ENCODE measurements around the gene FUT8. TPM values are rescaled to one million over a fixed set of nuclear protein-coding genes. Genes with fewer than 3 reads are reported as not detected.
"Not testable (repeated sequence)": the region's sequence is repeated elsewhere in the genome, so short reads cannot be mapped to it uniquely, and the experiment has no call there.

FUT8 gene
- total RNA-seq, 1 experiment from 2014 or later, result 33.0 TPM

GRCh38 chr14:65631040-65631439 lies 218.5 kb downstream of the FUT8 start:
- peak; percentile 59 for DNase-seq
- Histone ChIP-seq H2AFZ (ENCODE audit: low read length) (peak overlapping the region; percentile 14; the same call in 1 of the 2 replicates), H3K4me2 (ENCODE audit: low read depth, low read length, poor library complexity, severe bottlenecking) (peak overlapping the region; percentile 36), H3K9me2 (replicated peaks; ENCODE audit: insufficient read depth, low read length) (no peaks in the 10 kb centered on the region), H3K79me2 (ENCODE audit: low read length) (no peaks in the 10 kb centered on the region), H3K9me3 (ENCODE audit: low read length) (no peaks in the 10 kb centered on the region), H3K4me1 (ENCODE audit: low read length) (peaks cover 15% of the 10 kb centered on the region), H4K20me1 (ENCODE audit: insufficient read depth, low read depth, low read length) (no peaks in the 10 kb centered on the region), H3K4me3 (ENCODE audit: low read length) (no peak overlapping the region; the same call in 1 of the 2 replicates), H3K9ac (ENCODE audit: low read length) (no peak overlapping the region), H3K27me3 (ENCODE audit: low read length) (no peaks in the 10 kb centered on the region), H3K36me3 (ENCODE audit: insufficient read depth, low read length) (peaks cover 8% of the 10 kb centered on the region; the same call in 1 of the 2 replicates), H3K27ac (ENCODE audit: low read length) (peak overlapping the region; percentile 56)

DNA sequence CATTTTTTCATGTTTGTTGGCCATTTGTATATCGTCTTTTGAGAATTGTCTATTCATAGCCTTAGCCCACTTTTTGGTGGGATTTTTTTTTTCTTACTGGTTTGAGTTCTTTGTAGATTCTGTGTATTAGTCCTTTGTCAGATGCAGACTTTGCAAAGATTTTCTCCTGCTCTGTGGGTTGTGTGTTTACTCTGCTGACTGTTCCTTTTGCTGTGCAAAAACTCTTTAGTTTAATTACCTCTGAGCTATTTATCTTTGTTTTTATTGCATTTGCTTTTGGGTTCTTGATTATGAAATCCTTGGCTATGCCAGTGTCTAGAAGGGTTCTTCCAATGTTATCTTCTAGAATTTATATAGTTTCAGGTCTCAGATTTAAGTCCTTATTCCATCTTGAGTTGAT lies 220.0 kb downstream of the FUT8 start:
- DNase-seq, result no peak
- no peak overlapping the region for H3K9ac ChIP-seq (ENCODE audit: low read length)
- peaks cover 8% of the 10 kb centered on the region; the same call in 1 of the 2 replicates for H3K36me3 ChIP-seq (ENCODE audit: insufficient read depth, low read length)
- H3K4me2 ChIP-seq (ENCODE audit: low read depth, low read length, poor library complexity, severe bottlenecking), result no peak overlapping the region
- no peaks in the 10 kb centered on the region for H3K9me2 ChIP-seq (replicated peaks; ENCODE audit: insufficient read depth, low read length)
- peaks cover 10% of the 10 kb centered on the region; the same call in 1 of the 2 replicates for H3K79me2 ChIP-seq (ENCODE audit: low read length)
- H2AFZ ChIP-seq (ENCODE audit: low read length), result no peak overlapping the region
- H3K27me3 ChIP-seq (ENCODE audit: low read length), result no peaks in the 10 kb centered on the region
- H3K9me3 ChIP-seq (ENCODE audit: low read length), result no peaks in the 10 kb centered on the region
- H3K4me3 ChIP-seq (ENCODE audit: low read length), result no peak overlapping the region
- H3K27ac ChIP-seq (ENCODE audit: low read length), result no peak overlapping the region
- H4K20me1 ChIP-seq (ENCODE audit: insufficient read depth, low read depth, low read length), result no peaks in the 10 kb centered on the region
- peaks cover 15% of the 10 kb centered on the region for H3K4me1 ChIP-seq (ENCODE audit: low read length)

DNA sequence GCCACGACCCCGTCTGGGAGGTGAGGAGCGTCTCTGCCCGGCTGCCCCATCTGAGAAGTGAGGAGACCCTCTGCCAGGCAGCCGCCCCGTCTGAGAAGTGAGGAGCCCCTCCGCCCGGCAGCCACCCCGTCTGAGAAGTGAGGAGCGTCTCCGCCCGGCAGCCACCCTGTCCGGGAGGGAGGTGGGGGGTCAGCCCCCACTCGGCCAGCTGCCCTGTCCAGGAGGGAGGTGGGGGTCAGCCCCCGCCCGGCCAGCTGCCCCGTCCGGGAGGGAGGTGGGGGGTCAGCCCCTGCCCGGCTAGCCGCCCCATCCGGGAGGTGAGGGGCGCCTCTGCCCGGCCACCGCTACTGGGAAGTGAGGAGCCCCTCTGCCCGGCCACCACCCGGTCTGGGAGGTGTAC lies 221.1 kb downstream of the FUT8 start:
- H2AFZ ChIP-seq (ENCODE audit: low read length); H3K27me3 ChIP-seq (ENCODE audit: low read length); H3K4me2 ChIP-seq (ENCODE audit: low read depth, low read length, poor library complexity, severe bottlenecking); H3K4me3 ChIP-seq (ENCODE audit: low read length); H3K9me2 ChIP-seq (replicated peaks; ENCODE audit: insufficient read depth, low read length); H3K9ac ChIP-seq (ENCODE audit: low read length); H4K20me1 ChIP-seq (ENCODE audit: insufficient read depth, low read depth, low read length); H3K36me3 ChIP-seq (ENCODE audit: insufficient read depth, low read length); H3K27ac ChIP-seq (ENCODE audit: low read length); H3K9me3 ChIP-seq (ENCODE audit: low read length); DNase-seq: not testable (repeated sequence)
- peaks cover 10% of the 10 kb centered on the region; the same call in 1 of the 2 replicates for H3K79me2 ChIP-seq (ENCODE audit: low read length)
- H3K4me1 ChIP-seq (ENCODE audit: low read length), result peaks cover 15% of the 10 kb centered on the region

DNA sequence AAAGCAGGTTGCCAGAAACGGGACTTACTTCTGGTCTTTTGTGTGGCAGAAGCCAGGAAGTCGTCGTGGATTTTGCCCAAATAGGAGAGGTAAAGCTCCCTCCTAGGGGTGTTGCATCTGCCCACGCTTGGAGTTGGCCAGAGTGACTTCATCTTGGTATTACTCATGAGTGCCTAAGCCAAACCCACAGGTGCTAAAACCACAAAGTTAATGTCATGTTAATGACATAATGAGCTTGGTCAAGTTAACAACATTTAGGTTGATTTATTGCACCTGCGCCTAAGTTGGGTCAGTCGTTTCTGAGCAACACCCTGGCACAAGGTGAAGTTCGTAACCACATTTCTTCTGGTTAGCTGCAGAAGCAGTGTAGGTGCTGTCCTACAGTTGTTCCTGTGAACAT lies 225.2 kb downstream of the FUT8 start:
- Histone ChIP-seq H3K79me2 (ENCODE audit: low read length) (peaks cover 10% of the 10 kb centered on the region; the same call in 1 of the 2 replicates), H2AFZ (ENCODE audit: low read length) (no peak overlapping the region), H3K27me3 (ENCODE audit: low read length) (no peaks in the 10 kb centered on the region), H3K36me3 (ENCODE audit: insufficient read depth, low read length) (no peaks in the 10 kb centered on the region), H3K4me2 (ENCODE audit: low read depth, low read length, poor library complexity, severe bottlenecking) (no peak overlapping the region), H3K9me2 (replicated peaks; ENCODE audit: insufficient read depth, low read length) (no peaks in the 10 kb centered on the region), H3K9me3 (ENCODE audit: low read length) (no peaks in the 10 kb centered on the region), H4K20me1 (ENCODE audit: insufficient read depth, low read depth, low read length) (no peaks in the 10 kb centered on the region), H3K4me1 (ENCODE audit: low read length) (no peaks in the 10 kb centered on the region), H3K9ac (ENCODE audit: low read length) (no peak overlapping the region), H3K4me3 (ENCODE audit: low read length) (no peak overlapping the region), H3K27ac (ENCODE audit: low read length) (no peak overlapping the region)
- no peak for DNase-seq

GRCh38 chr14:65639216-65639615 lies 226.7 kb downstream of the FUT8 start:
- no peak overlapping the region for H3K9ac ChIP-seq (ENCODE audit: low read length)
- DNase-seq, result no peak
- no peak overlapping the region for H3K27ac ChIP-seq (ENCODE audit: low read length)
- no peaks in the 10 kb centered on the region for H3K9me2 ChIP-seq (replicated peaks; ENCODE audit: insufficient read depth, low read length)
- H3K36me3 ChIP-seq (ENCODE audit: insufficient read depth, low read length), result no peaks in the 10 kb centered on the region
- H3K9me3 ChIP-seq (ENCODE audit: low read length), result no peaks in the 10 kb centered on the region
- no peaks in the 10 kb centered on the region for H3K4me1 ChIP-seq (ENCODE audit: low read length)
- H3K4me2 ChIP-seq (ENCODE audit: low read depth, low read length, poor library complexity, severe bottlenecking), result no peak overlapping the region
- H4K20me1 ChIP-seq (ENCODE audit: insufficient read depth, low read depth, low read length), result no peaks in the 10 kb centered on the region
- no peak overlapping the region for H2AFZ ChIP-seq (ENCODE audit: low read length)
- H3K79me2 ChIP-seq (ENCODE audit: low read length), result peaks cover 10% of the 10 kb centered on the region; the same call in 1 of the 2 replicates
- H3K4me3 ChIP-seq (ENCODE audit: low read length), result no peak overlapping the region
- no peaks in the 10 kb centered on the region for H3K27me3 ChIP-seq (ENCODE audit: low read length)

DNA sequence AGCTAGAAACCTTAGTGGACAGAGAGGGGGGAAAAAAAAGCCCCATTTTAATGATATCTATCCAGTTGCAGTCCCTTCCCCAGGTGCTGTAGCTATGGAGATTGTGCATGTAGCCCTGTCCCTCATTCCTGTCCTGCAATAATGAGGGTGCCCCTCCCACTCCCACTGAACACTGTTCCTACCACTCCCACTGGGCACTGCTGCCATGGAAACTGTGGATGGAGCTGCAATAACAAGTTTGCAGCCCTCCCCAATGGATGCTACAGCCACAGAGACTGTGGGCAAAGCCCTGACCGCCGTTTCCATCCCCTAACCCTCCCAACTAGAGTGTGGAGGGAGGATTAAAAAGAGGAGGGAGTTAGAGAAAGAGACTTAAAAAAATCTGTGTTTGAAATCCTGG lies 238.3 kb downstream of the FUT8 start:
- no peaks in the 10 kb centered on the region for H3K9me3 ChIP-seq (ENCODE audit: low read length)
- no peak overlapping the region for H3K27ac ChIP-seq (ENCODE audit: low read length)
- H3K4me3 ChIP-seq (ENCODE audit: low read length), result no peak overlapping the region
- H3K27me3 ChIP-seq (ENCODE audit: low read length), result no peaks in the 10 kb centered on the region
- H4K20me1 ChIP-seq (ENCODE audit: insufficient read depth, low read depth, low read length), result no peaks in the 10 kb centered on the region
- H2AFZ ChIP-seq (ENCODE audit: low read length), result no peak overlapping the region
- no peaks in the 10 kb centered on the region for H3K4me1 ChIP-seq (ENCODE audit: low read length)
- no peaks in the 10 kb centered on the region for H3K36me3 ChIP-seq (ENCODE audit: insufficient read depth, low read length)
- DNase-seq, result no peak
- no peaks in the 10 kb centered on the region for H3K9me2 ChIP-seq (replicated peaks; ENCODE audit: insufficient read depth, low read length)
- no peak overlapping the region for H3K4me2 ChIP-seq (ENCODE audit: low read depth, low read length, poor library complexity, severe bottlenecking)
- H3K9ac ChIP-seq (ENCODE audit: low read length), result no peak overlapping the region
- no peaks in the 10 kb centered on the region for H3K79me2 ChIP-seq (ENCODE audit: low read length)

GRCh38 chr14:65656554-65656953 lies 244.0 kb downstream of the FUT8 start:
- Histone ChIP-seq H3K4me1 (ENCODE audit: low read length) (no peaks in the 10 kb centered on the region), H3K36me3 (ENCODE audit: insufficient read depth, low read length) (no peaks in the 10 kb centered on the region), H3K27me3 (ENCODE audit: low read length) (no peaks in the 10 kb centered on the region), H2AFZ (ENCODE audit: low read length) (no peak overlapping the region), H3K27ac (ENCODE audit: low read length) (no peak overlapping the region), H3K9ac (ENCODE audit: low read length) (no peak overlapping the region), H3K4me3 (ENCODE audit: low read length) (no peak overlapping the region), H3K79me2 (ENCODE audit: low read length) (no peaks in the 10 kb centered on the region), H3K4me2 (ENCODE audit: low read depth, low read length, poor library complexity, severe bottlenecking) (no peak overlapping the region), H4K20me1 (ENCODE audit: insufficient read depth, low read depth, low read length) (no peaks in the 10 kb centered on the region), H3K9me3 (ENCODE audit: low read length) (no peaks in the 10 kb centered on the region), H3K9me2 (replicated peaks; ENCODE audit: insufficient read depth, low read length) (no peaks in the 10 kb centered on the region)
- DNase-seq, result no peak

- H3K79me2 ChIP-seq (ENCODE audit: low read length), result no peaks in the 10 kb centered on the region
- H3K9ac ChIP-seq (ENCODE audit: low read length), result no peak overlapping the region
- H4K20me1 ChIP-seq (ENCODE audit: insufficient read depth, low read depth, low read length), result no peaks in the 10 kb centered on the region
- H3K27me3 ChIP-seq (ENCODE audit: low read length), result no peaks in the 10 kb centered on the region
- H3K4me2 ChIP-seq (ENCODE audit: low read depth, low read length, poor library complexity, severe bottlenecking), result no peak overlapping the region
- H3K9me3 ChIP-seq (ENCODE audit: low read length), result no peaks in the 10 kb centered on the region
- no peaks in the 10 kb centered on the region for H3K9me2 ChIP-seq (replicated peaks; ENCODE audit: insufficient read depth, low read length)
- no peak overlapping the region for H2AFZ ChIP-seq (ENCODE audit: low read length)
- no peaks in the 10 kb centered on the region for H3K4me1 ChIP-seq (ENCODE audit: low read length)
- H3K27ac ChIP-seq (ENCODE audit: low read length), result no peak overlapping the region
- no peaks in the 10 kb centered on the region for H3K36me3 ChIP-seq (ENCODE audit: insufficient read depth, low read length)
- no peak for DNase-seq
- H3K4me3 ChIP-seq (ENCODE audit: low read length), result no peak overlapping the region
Measured at GRCh38 chr14:65658202-65658601, 245.7 kb downstream of the FUT8 start.

DNA sequence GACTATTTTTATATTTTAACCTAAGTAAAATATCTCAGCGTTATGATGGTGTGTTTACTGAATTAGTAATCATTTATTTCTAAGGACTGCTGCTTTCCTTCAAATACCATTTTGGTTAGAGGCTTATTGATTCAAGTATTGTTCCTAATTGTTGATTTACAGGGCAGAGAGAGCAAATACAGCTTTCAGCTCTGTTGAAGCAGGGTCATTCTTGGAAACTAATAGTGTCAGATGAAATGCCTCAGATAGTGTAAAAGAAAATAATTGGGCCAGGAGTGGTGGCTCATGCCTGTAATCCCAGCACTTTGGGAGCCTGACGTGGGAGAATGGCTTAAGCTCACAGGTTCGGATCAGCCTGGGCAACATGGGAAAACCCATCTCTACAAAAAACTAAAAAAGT lies 249.3 kb downstream of the FUT8 start:
- H3K4me1 ChIP-seq (ENCODE audit: low read length), result peaks cover 16% of the 10 kb centered on the region
- no peak overlapping the region for H3K9ac ChIP-seq (ENCODE audit: low read length)
- no peak overlapping the region for H2AFZ ChIP-seq (ENCODE audit: low read length)
- H3K27ac ChIP-seq (ENCODE audit: low read length), result no peak overlapping the region
- H3K4me2 ChIP-seq (ENCODE audit: low read depth, low read length, poor library complexity, severe bottlenecking), result no peak overlapping the region
- H3K79me2 ChIP-seq (ENCODE audit: low read length), result no peaks in the 10 kb centered on the region
- H3K4me3 ChIP-seq (ENCODE audit: low read length), result no peak overlapping the region
- DNase-seq, result no peak
- H4K20me1 ChIP-seq (ENCODE audit: insufficient read depth, low read depth, low read length), result no peaks in the 10 kb centered on the region
- no peaks in the 10 kb centered on the region for H3K36me3 ChIP-seq (ENCODE audit: insufficient read depth, low read length)
- no peaks in the 10 kb centered on the region for H3K27me3 ChIP-seq (ENCODE audit: low read length)
- no peaks in the 10 kb centered on the region for H3K9me2 ChIP-seq (replicated peaks; ENCODE audit: insufficient read depth, low read length)
- no peaks in the 10 kb centered on the region for H3K9me3 ChIP-seq (ENCODE audit: low read length)
